IPS-18a (cell line): Measurements from ENCODE around the gene SYT3.
A peak's percentile ranks its signal among the peaks of the same experiment; 100 is the strongest.

Experiments used
- H3K27ac ChIP-seq: one replicate; pipeline ENCODE4 v1.5.1; 2013; ENCODE audit warnings: low read length
- H3K27me3 ChIP-seq: one replicate; pipeline ENCODE4 v1.6.1; 2013; ENCODE audit warnings: mild to moderate bottlenecking, low read length; ENCODE audit not compliant: control insufficient read depth, insufficient read depth
- H3K36me3 ChIP-seq: one replicate; pipeline ENCODE4 v1.6.1; 2013; ENCODE audit warnings: low read depth, low read length; ENCODE audit not compliant: control insufficient read depth
- H3K4me1 ChIP-seq: one replicate; pipeline ENCODE4 v1.6.1; 2013; ENCODE audit warnings: low read depth, low read length; ENCODE audit not compliant: control insufficient read depth
- H3K4me3 ChIP-seq: one replicate; pipeline ENCODE4 v1.5.1; 2013; ENCODE audit warnings: low read length
- H3K9ac ChIP-seq: one replicate; pipeline ENCODE4 v1.6.1; 2013; ENCODE audit warnings: mild to moderate bottlenecking, low read length, moderate library complexity
- H3K9me3 ChIP-seq: one replicate; pipeline ENCODE4 v1.6.1; 2013; ENCODE audit warnings: low read depth, low read length; ENCODE audit not compliant: control insufficient read depth

SYT3 gene

GRCh38 chr19:50646074-50646807 lies 6.6 kb upstream of the SYT3 start:
- peaks cover 3% of the 10 kb centered on the region for H3K4me1 ChIP-seq
- no peak overlapping the region for H3K27ac ChIP-seq
- no peaks in the 10 kb centered on the region for H3K9me3 ChIP-seq
- H3K36me3 ChIP-seq = no peaks in the 10 kb centered on the region
- H3K9ac ChIP-seq = no peak overlapping the region
- H3K4me3 ChIP-seq = no peak overlapping the region
- H3K27me3 ChIP-seq = peaks cover 38% of the 10 kb centered on the region

GRCh38 chr19:50645107-50645506 lies 5.4 kb upstream of the SYT3 start:
- Histone ChIP-seq H3K36me3 (no peaks in the 10 kb centered on the region), H3K27me3 (peaks cover 38% of the 10 kb centered on the region), H3K9ac (no peak overlapping the region), H3K9me3 (no peaks in the 10 kb centered on the region), H3K4me1 (peaks cover 3% of the 10 kb centered on the region), H3K4me3 (no peak overlapping the region), H3K27ac (no peak overlapping the region)

GRCh38 chr19:50644315-50644915 lies 4.7 kb upstream of the SYT3 start:
- Histone ChIP-seq H3K36me3 (no peaks in the 10 kb centered on the region), H3K9me3 (no peaks in the 10 kb centered on the region), H3K27ac (no peak overlapping the region), H3K9ac (no peak overlapping the region), H3K27me3 (peaks cover 38% of the 10 kb centered on the region), H3K4me1 (peaks cover 3% of the 10 kb centered on the region), H3K4me3 (no peak overlapping the region)

GRCh38 chr19:50640368-50640767 lies 687 bp upstream of the SYT3 start:
- H3K36me3 ChIP-seq = no peaks in the 10 kb centered on the region
- peak overlapping the region; percentile 64 for H3K4me3 ChIP-seq
- no peak overlapping the region for H3K27ac ChIP-seq
- peak overlapping the region; percentile 69 for H3K9ac ChIP-seq
- peaks cover 2% of the 10 kb centered on the region for H3K9me3 ChIP-seq
- no peaks in the 10 kb centered on the region for H3K4me1 ChIP-seq
- H3K27me3 ChIP-seq = peaks cover 32% of the 10 kb centered on the region

- no peaks in the 10 kb centered on the region for H3K36me3 ChIP-seq
- peaks cover 14% of the 10 kb centered on the region for H3K27me3 ChIP-seq
- H3K4me1 ChIP-seq = no peaks in the 10 kb centered on the region
- H3K27ac ChIP-seq = no peak overlapping the region
- peak overlapping the region; percentile 86 for H3K4me3 ChIP-seq
- H3K9ac ChIP-seq = no peak overlapping the region
- peaks cover 10% of the 10 kb centered on the region for H3K9me3 ChIP-seq
These were observed 1.1 kb downstream of the SYT3 start for GRCh38 chr19:50638600-50638999.

- Histone ChIP-seq H3K4me3 (no peak overlapping the region), H3K9me3 (peaks cover 10% of the 10 kb centered on the region), H3K27ac (no peak overlapping the region), H3K9ac (no peak overlapping the region), H3K27me3 (peaks cover 5% of the 10 kb centered on the region), H3K4me1 (no peaks in the 10 kb centered on the region), H3K36me3 (no peaks in the 10 kb centered on the region)
These were observed 3.2 kb downstream of the SYT3 start for GRCh38 chr19:50636317-50637085.

- H3K36me3 ChIP-seq = no peaks in the 10 kb centered on the region
- H3K27ac ChIP-seq = no peak overlapping the region
- H3K9ac ChIP-seq = no peak overlapping the region
- peaks cover 10% of the 10 kb centered on the region for H3K9me3 ChIP-seq
- peaks cover 5% of the 10 kb centered on the region for H3K27me3 ChIP-seq
- H3K4me1 ChIP-seq = no peaks in the 10 kb centered on the region
- H3K4me3 ChIP-seq = no peak overlapping the region
These were observed 5.7 kb downstream of the SYT3 start for GRCh38 chr19:50633973-50634372.

- H3K4me1 ChIP-seq = no peaks in the 10 kb centered on the region
- H3K36me3 ChIP-seq = no peaks in the 10 kb centered on the region
- no peak overlapping the region for H3K27ac ChIP-seq
- no peak overlapping the region for H3K9ac ChIP-seq
- H3K4me3 ChIP-seq = no peak overlapping the region
- H3K27me3 ChIP-seq = peaks cover 2% of the 10 kb centered on the region
- peaks cover 10% of the 10 kb centered on the region for H3K9me3 ChIP-seq
These were observed 6.3 kb downstream of the SYT3 start for GRCh38 chr19:50633359-50633758.

GRCh38 chr19:50632151-50632835 lies 7.4 kb downstream of the SYT3 start:
- Histone ChIP-seq H3K4me3 (no peak overlapping the region), H3K36me3 (no peaks in the 10 kb centered on the region), H3K4me1 (no peaks in the 10 kb centered on the region), H3K9me3 (peaks cover 10% of the 10 kb centered on the region), H3K9ac (no peak overlapping the region), H3K27me3 (no peaks in the 10 kb centered on the region), H3K27ac (no peak overlapping the region)

- Histone ChIP-seq H3K4me1 (no peaks in the 10 kb centered on the region), H3K27me3 (no peaks in the 10 kb centered on the region), H3K4me3 (no peak overlapping the region), H3K9ac (no peak overlapping the region), H3K9me3 (peaks cover 6% of the 10 kb centered on the region), H3K36me3 (no peaks in the 10 kb centered on the region), H3K27ac (no peak overlapping the region)
These were observed 9.9 kb downstream of the SYT3 start for GRCh38 chr19:50629801-50630200.

GRCh38 chr19:50629194-50629593 lies 10.5 kb downstream of the SYT3 start:
- Histone ChIP-seq H3K4me3 (no peak overlapping the region), H3K36me3 (no peaks in the 10 kb centered on the region), H3K4me1 (no peaks in the 10 kb centered on the region), H3K27me3 (no peaks in the 10 kb centered on the region), H3K27ac (no peak overlapping the region), H3K9me3 (peaks cover 3% of the 10 kb centered on the region), H3K9ac (no peak overlapping the region)
